Coronary artery (tissue), 2 donors: ENCODE measurements around the gene AGMO.

Experiments
- DNase-seq: peaks from one replicate; pipeline ENCODE4 v3.0.0-alpha.2; 2017; ENCODE audit warnings: low spot score
- H3K27ac ChIP-seq, 2 donors: fragments of 200-600 bp; sonication (generic); one replicate each; pipeline ENCODE4 v1.5.1; 2016 to 2019
- H3K4me3 ChIP-seq: fragments of 200-600 bp; sonication (generic); 2 replicates; pipeline ENCODE4 v1.5.1; 2016; ENCODE audit warnings: mild to moderate bottlenecking, moderate library complexity
- CTCF ChIP-seq: fragments of 200-600 bp; sonication (generic); IDR thresholded peaks from one replicate; pipeline ENCODE4 v1.5.1; 2019; ENCODE audit warnings: antibody characterized with exemption

The AGMO gene

GRCh38 chr7:15489861-15490260 lies 72.0 kb downstream of the AGMO start:
- no peak for TF ChIP-seq CTCF
- no peak overlapping the region for H3K4me3 ChIP-seq
- no peak for DNase-seq
- no peak overlapping the region for H3K27ac ChIP-seq

DNA sequence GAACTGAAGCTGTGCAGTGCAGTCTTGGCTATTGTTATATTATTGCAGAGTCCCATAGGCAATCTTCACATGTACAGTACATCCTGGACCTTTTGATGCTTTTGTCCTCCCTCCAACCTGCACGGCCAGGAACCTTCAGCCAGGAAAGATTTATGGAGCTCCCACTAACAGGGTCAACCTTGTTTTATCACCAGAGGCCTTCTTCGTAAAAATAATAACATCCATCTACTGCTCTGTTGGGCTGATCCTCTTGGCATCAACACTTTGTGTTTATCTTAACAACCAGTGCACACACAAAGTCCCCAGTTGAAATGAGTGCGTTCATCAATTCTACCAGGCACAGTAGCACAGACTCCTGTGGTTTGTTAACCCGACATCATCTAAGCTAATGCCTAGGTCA lies 72.4 kb downstream of the AGMO start:
- peak overlapping the region; percentile 21 for H3K4me3 ChIP-seq
- DNase-seq: no peak
- peak overlapping the region in 1 of 2 donors; percentile 31 for H3K27ac ChIP-seq
- no peak for TF ChIP-seq CTCF

GRCh38 chr7:15488401-15488800 lies 73.4 kb downstream of the AGMO start:
- TF ChIP-seq CTCF: no peak
- no peak for DNase-seq
- no peak overlapping the region for H3K4me3 ChIP-seq
- no peak overlapping the region for H3K27ac ChIP-seq

DNA sequence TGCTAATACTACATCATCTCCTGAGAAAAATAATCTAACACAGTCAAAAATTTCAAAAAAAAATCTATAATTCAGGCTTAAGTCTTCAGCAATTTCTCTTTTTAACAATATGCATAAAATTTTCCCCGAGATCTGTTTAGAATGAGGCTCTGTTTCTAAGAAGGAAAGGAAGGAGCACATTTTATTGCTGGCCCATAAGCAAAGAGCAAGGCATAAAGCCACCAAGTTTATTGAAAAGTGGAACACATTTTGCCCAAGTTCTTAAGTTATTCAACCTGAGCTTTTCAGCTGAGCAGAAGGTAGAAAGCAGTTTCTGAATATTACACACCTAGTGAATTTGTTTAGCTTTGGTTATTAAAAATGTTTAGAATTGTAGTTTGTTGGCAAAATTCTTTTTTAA lies 73.9 kb downstream of the AGMO start:
- no peak for DNase-seq
- Histone ChIP-seq H3K4me3 (no peak overlapping the region), H3K27ac (no peak overlapping the region)
- no peak for TF ChIP-seq CTCF

DNA sequence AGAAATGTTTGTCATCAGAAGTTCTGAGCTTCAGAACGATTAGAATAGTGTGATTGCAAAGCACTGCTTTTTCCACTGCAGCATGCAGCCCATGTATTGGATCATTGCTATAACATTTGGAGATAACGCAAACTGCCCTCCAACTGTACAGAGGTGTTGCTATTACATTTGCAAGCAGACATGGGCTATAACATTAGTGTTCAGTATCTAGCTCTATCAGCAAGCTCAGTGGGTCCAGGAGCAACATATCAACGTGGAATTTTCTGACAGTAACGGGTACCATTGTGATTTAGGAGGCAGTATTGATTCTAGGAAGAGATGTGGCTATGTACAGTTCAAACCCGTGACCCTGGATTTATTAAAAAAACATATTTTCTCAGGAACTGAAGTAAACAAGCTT lies 75.8 kb downstream of the AGMO start:
- Histone ChIP-seq H3K27ac (no peak overlapping the region), H3K4me3 (no peak overlapping the region)
- no peak for TF ChIP-seq CTCF
- DNase-seq: no peak

DNA sequence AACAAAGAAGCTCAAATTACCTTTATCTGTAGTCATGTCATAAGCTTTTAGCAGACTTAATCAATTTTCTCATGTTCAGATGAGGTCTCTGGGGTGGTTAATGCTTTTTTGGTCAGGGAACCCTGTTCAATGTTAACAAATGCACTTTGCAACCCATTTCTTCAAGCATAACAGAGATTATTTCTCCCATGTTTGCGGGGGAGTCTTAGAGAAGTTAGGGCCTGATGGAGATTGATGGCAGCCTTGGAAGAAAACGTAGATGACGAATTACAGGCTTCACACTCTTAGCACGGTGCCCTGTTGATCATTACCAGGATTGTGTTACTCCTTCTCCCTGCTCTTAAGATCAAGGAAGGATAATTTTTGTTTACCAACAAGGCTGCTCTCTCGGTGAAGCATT lies 76.4 kb downstream of the AGMO start:
- TF ChIP-seq CTCF: no peak
- Histone ChIP-seq H3K4me3 (no peak overlapping the region), H3K27ac (no peak overlapping the region)
- no peak for DNase-seq

DNA sequence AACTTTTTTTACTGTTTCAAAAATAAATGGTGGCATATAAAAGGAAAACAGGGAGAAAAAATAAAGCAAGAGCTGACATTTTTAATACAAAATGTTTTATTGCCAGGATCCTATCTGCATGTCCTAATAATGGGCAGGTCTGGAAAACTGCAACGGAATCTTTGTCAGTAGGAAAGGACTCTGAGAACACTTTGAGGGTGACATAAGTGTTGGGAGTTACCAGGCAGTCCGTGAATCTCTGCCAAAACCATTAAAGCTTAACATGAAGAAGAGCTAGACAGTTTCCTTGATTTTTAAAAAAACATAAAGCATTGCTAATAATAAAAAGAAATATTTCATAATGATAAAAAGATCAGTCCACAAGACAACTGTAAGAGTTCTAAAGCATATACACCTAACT lies 80.7 kb downstream of the AGMO start:
- no peak for DNase-seq
- TF ChIP-seq CTCF: no peak
- H3K4me3 ChIP-seq: no peak overlapping the region
- H3K27ac ChIP-seq: no peak overlapping the region
